ENCODE data around the gene PKN1.
"Not testable (repeated sequence)": the region's sequence is repeated elsewhere in the genome, so short reads cannot be mapped to it uniquely, and the experiment has no call there.

Gene PKN1

GRCh38 chr19:14428882-14429416 is 4.2 kb upstream of the PKN1 start:
- DNase-seq (ENCODE audit: low read depth in 2 of 2, low spot score in 1 of 2), result no peak

GRCh38 chr19:14430712-14431111 is 2.4 kb upstream of the PKN1 start:
- DNase-seq (ENCODE audit: low read depth in 2 of 2, low spot score in 1 of 2), result no peak

GRCh38 chr19:14433554-14434501 is 722 bp downstream of the PKN1 start:
- no peak for DNase-seq (ENCODE audit: low read depth in 2 of 2, low spot score in 1 of 2)

- no peak for DNase-seq (ENCODE audit: low read depth in 2 of 2, low spot score in 1 of 2)
Observed at GRCh38 chr19:14434543-14435319, 1.6 kb downstream of the PKN1 start.

- DNase-seq (ENCODE audit: low read depth in 2 of 2, low spot score in 1 of 2), result no peak
Observed at GRCh38 chr19:14435320-14436050, 2.4 kb downstream of the PKN1 start.

GRCh38 chr19:14437578-14438140 is 4.6 kb downstream of the PKN1 start:
- no peak for DNase-seq (ENCODE audit: low read depth in 2 of 2, low spot score in 1 of 2)

DNA sequence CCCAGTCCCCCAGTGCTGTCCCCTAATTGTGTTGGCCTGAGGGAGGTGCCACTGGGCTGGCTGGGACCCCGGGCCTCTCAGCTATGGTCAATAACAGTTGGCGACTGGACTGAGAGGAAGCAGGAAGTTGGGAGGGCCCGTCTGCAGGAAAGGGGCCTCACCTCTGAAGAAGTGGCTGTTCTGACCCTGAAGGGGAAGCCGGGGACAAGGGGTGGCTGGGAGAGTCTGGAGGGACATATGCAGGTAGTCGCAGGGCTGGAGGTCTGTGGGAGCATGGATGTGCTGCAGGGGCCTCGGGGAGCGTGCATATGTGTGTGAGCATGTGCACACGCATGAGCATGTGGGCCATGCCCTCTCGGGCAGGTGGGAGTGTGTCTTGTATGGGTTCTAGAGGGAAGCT is 5.9 kb downstream of the PKN1 start:
- no peak for DNase-seq (ENCODE audit: low read depth in 2 of 2, low spot score in 1 of 2)

DNA sequence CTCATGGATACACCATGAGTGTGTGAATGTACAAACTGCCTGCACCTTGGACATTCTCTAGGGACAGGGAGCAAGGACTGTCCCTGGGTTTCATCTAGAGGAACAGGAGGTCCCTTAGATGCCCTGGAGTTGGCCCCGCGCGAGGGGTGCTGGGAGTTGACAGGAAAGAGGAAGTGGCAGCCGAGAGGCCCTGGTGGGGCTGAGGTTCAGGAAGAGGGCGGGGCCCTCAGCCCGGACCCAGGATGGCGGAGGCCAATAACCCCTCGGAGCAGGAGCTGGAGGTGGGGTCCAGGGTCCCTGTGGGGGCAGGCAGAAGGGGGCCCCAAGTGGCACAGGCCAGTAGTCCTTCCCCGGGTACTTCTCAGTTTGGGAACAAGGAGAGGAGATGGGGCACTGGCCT is 6.9 kb downstream of the PKN1 start:
- DNase-seq (ENCODE audit: low read depth in 2 of 2, low spot score in 1 of 2), result peak in 1 of 2 donors; percentile 63

GRCh38 chr19:14441041-14441938 is 8.2 kb downstream of the PKN1 start:
- no peak for DNase-seq (ENCODE audit: low read depth in 2 of 2, low spot score in 1 of 2)

GRCh38 chr19:14442891-14443631 is 10.0 kb downstream of the PKN1 start:
- DNase-seq (ENCODE audit: low read depth in 2 of 2, low spot score in 1 of 2), result no peak

- DNase-seq (ENCODE audit: low read depth in 2 of 2, low spot score in 1 of 2), result no peak
Observed at GRCh38 chr19:14443632-14444216, 10.6 kb downstream of the PKN1 start.

DNA sequence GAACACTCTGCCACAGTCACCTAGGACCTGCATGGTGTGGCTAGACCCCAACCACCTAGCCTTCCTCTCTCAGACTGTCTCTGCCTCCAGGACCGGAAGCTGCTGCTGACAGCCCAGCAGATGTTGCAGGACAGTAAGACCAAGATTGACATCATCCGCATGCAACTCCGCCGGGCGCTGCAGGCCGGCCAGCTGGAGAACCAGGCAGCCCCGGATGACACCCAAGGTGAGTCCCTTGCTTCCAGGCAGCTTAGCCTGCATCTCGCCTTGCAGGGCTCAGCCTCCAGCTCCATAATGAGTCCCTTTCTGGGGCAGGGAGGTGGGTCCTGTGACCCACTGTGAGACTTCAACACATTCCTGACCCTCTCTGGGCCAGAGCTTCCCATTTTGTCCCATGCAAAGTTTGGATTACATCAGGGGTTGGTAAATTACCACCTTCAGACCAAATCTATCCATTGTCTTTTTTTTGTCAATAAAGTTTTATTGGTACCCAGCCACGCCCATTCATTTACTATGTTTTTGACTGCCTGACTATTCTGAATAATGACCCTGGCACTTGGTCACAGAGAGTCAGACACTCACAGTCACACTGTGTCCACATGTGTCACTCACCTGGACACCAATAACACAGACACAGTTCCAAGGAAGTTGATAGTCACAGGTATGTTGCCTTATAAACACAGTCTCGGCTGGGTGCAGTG is 13.4 kb downstream of the PKN1 start:
- no peak for DNase-seq (ENCODE audit: low read depth in 2 of 2, low spot score in 1 of 2)

DNA sequence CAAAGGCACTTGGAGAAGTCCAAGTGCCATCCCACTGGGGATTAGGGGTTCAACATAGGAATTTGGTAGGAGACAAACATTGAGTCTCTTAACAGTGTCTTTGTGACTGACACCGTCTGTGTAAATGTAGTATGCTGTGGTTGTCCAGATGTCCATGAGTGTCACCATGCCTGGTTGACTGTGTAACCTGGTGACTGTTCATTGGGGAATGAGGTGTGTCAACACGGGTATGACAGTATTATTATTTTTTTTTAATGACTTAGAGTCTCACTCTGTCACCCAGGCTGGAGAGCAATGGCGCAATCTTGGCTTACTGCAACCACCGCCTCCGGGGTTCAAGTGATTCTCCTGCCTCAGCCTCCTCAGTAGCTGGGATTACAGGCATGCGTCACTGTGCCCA is 16.2 kb downstream of the PKN1 start:
- no peak for DNase-seq (ENCODE audit: low read depth in 2 of 2, low spot score in 1 of 2)

- DNase-seq (ENCODE audit: low read depth in 2 of 2, low spot score in 1 of 2), result no peak
Observed at GRCh38 chr19:14450168-14450874, 17.2 kb downstream of the PKN1 start.

- no peak for DNase-seq (ENCODE audit: low read depth in 2 of 2, low spot score in 1 of 2)
Observed at GRCh38 chr19:14450876-14451275, 17.8 kb downstream of the PKN1 start.

DNA sequence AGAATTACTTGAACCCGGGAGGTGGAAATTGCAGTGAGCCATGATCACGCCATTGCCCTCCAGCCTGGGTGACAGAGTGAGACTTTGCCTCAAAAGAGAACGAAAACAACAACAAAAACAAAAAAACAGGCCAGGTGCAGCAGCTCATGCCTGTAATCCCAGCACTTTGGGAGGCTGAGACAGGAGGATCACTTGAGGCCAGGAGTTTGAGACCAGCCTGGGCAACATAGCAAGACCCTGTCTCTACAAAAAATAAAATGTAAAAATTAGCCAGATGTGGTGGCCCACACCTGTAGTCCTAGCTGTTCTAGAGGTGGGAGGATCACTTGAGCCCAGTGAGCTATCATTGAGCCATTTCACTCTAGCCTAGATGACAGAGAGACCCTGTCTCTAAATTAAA is 19.2 kb downstream of the PKN1 start:
- not testable (repeated sequence) for DNase-seq (ENCODE audit: low read depth in 2 of 2, low spot score in 1 of 2)

DNA sequence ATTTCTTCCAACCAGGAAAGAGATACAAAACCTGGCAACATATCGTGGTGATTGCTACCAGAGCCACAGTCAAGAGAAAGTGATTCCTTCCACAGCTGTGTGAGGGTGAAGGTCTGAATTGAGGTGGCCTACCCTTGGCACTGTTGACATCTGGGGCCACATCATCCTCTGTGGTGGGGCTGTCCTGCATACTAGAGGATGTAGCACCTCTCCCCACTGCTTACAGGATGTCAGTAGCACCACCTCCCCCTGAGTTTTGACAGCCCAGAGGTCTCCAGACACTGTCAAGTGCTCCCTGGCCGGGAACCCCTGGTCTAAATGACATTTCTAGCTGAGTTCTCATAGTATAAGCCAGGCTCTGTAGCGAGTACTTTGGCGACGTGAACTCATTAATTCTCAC is 26.6 kb downstream of the PKN1 start:
- no peak for DNase-seq (ENCODE audit: low read depth in 2 of 2, low spot score in 1 of 2)

- DNase-seq (ENCODE audit: low read depth in 2 of 2, low spot score in 1 of 2), result no peak
Observed at GRCh38 chr19:14460935-14461334, 27.8 kb downstream of the PKN1 start.
